Activated naive CD4-positive, alpha-beta T cell treated with anti-CD3 and anti-CD28 coated beads, Interleukin-2, amount 50 U/mL, for 24 hours (primary cell): ENCODE results near the gene SLC22A4.

ENCODE experiments used
- H3K27ac Mint-ChIP-seq: one replicate; pipeline ENCODE4 v1.8.0; 2021; ENCODE audit warnings: mild to moderate bottlenecking, mixed read lengths
- H3K27me3 Mint-ChIP-seq: one replicate; pipeline ENCODE4 v1.8.0; 2021; ENCODE audit warnings: mixed read lengths
- H3K36me3 Mint-ChIP-seq: one replicate; pipeline ENCODE4 v1.8.0; 2021; ENCODE audit warnings: mixed read lengths
- H3K4me1 Mint-ChIP-seq: one replicate; pipeline ENCODE4 v1.8.0; 2021; ENCODE audit warnings: mixed read lengths
- H3K4me3 Mint-ChIP-seq: one replicate; pipeline ENCODE4 v1.8.0; 2021; ENCODE audit warnings: mild to moderate bottlenecking, mixed read lengths
- H3K9me3 Mint-ChIP-seq: one replicate; pipeline ENCODE4 v1.8.0; 2021; ENCODE audit warnings: mixed read lengths

Gene SLC22A4

DNA sequence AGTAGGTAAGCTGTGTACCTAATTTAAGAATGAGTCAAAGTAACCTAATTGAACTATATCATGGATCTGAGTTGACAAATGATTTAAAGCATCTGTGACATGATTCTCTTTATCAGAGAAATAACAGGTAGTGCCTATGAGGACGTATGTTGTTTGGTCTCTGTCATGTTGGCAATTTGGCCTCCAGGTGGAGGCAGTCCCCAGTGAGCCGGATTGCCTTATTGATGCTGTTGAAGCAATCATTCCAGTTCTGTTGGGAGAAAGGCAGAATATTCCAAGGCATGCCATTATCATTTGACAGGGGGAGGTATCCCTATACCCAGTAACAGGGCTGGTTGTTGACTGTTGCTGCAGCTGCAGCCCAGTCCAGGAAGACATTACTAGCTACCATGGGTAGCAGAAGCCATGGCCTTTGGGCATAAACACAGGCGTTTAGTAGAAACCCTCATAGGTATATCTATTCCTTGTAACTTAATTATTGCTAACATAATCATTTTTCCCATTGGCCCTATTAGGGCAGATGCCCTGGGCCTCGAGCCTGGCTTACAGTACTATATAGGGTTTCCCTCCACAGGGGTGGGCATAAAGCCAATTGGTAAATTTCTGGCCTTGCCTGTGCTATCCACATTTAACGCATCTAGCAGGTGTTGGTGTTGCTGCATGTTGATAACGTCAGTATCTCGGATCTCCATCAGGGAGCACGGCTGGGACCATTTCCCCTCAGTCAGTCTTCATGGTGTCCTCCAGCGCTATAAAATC is 12.2 kb upstream of the SLC22A4 start:
- H3K4me3 Mint-ChIP-seq: no peak overlapping the region
- H3K27ac Mint-ChIP-seq: no peak overlapping the region
- no peaks in the 10 kb centered on the region for H3K9me3 Mint-ChIP-seq
- no peaks in the 10 kb centered on the region for H3K4me1 Mint-ChIP-seq
- H3K36me3 Mint-ChIP-seq: no peaks in the 10 kb centered on the region
- no peaks in the 10 kb centered on the region for H3K27me3 Mint-ChIP-seq

DNA sequence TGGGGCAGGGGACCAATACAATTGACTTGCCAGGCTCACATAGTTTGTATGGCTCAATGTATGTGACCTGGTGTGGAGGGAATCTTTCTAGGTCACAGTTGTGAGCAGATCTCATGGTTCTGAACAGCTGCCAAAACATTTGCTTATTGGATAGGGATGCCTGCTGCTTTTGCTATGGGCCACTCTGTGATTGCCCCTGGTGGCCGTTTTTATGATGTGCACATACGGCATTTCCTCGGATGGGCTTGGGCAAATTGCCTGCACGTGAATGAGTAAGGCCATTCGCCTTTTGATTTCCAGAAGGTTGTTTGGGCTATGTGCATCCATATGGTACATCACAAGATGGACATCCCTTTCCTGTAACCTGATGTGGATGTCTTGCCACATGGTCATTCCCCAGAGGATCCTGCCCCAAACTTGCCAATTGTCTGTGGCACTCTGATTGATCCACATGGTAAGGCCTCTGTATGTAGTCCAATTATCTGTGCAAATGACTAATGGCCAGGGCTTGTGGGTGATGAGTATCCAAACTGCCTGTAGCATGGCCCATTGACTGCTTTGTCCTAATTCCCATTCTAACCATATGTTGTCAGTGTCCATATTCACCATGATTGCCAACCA is 10.7 kb upstream of the SLC22A4 start:
- H3K4me1 Mint-ChIP-seq: no peaks in the 10 kb centered on the region
- H3K36me3 Mint-ChIP-seq: no peaks in the 10 kb centered on the region
- H3K27me3 Mint-ChIP-seq: no peaks in the 10 kb centered on the region
- no peak overlapping the region for H3K27ac Mint-ChIP-seq
- no peaks in the 10 kb centered on the region for H3K9me3 Mint-ChIP-seq
- H3K4me3 Mint-ChIP-seq: no peak overlapping the region

GRCh38 chr5:132289097-132289496 is 5.1 kb upstream of the SLC22A4 start:
- Mint-ChIP-seq H3K4me3 (no peak overlapping the region), H3K36me3 (no peaks in the 10 kb centered on the region), H3K27me3 (peaks cover 7% of the 10 kb centered on the region), H3K9me3 (no peaks in the 10 kb centered on the region), H3K4me1 (peaks cover 12% of the 10 kb centered on the region), H3K27ac (no peak overlapping the region)

DNA sequence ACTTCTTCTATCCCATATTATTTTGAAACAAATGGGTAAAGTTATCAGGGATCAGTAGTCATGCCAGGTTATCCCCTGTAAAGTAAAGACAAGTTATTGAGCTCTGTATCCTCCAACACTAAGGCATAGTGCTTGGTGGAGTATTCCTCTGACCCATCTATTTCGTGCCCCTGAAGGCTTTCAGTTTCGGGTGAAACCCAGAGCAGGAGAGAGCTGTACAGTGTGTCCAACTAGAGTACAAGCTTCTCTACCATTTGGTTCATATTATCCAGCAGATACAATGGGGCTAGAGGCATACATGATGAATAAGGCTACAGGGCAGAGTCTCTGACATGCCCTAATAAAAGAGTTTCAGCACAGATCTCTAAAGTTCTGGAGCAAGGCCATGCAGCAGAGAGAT is 3.2 kb upstream of the SLC22A4 start:
- Mint-ChIP-seq H3K36me3 (no peaks in the 10 kb centered on the region), H3K9me3 (no peaks in the 10 kb centered on the region), H3K4me3 (no peak overlapping the region), H3K27ac (no peak overlapping the region), H3K27me3 (peaks cover 10% of the 10 kb centered on the region), H3K4me1 (peaks cover 21% of the 10 kb centered on the region)

- H3K36me3 Mint-ChIP-seq: no peaks in the 10 kb centered on the region
- peak overlapping the region; percentile 86 for H3K27ac Mint-ChIP-seq
- H3K4me1 Mint-ChIP-seq: peaks cover 21% of the 10 kb centered on the region
- peak overlapping the region; percentile 92 for H3K4me3 Mint-ChIP-seq
- peaks cover 11% of the 10 kb centered on the region for H3K27me3 Mint-ChIP-seq
- no peaks in the 10 kb centered on the region for H3K9me3 Mint-ChIP-seq
Observed at GRCh38 chr5:132293066-132293991, 865 bp upstream of the SLC22A4 start.

DNA sequence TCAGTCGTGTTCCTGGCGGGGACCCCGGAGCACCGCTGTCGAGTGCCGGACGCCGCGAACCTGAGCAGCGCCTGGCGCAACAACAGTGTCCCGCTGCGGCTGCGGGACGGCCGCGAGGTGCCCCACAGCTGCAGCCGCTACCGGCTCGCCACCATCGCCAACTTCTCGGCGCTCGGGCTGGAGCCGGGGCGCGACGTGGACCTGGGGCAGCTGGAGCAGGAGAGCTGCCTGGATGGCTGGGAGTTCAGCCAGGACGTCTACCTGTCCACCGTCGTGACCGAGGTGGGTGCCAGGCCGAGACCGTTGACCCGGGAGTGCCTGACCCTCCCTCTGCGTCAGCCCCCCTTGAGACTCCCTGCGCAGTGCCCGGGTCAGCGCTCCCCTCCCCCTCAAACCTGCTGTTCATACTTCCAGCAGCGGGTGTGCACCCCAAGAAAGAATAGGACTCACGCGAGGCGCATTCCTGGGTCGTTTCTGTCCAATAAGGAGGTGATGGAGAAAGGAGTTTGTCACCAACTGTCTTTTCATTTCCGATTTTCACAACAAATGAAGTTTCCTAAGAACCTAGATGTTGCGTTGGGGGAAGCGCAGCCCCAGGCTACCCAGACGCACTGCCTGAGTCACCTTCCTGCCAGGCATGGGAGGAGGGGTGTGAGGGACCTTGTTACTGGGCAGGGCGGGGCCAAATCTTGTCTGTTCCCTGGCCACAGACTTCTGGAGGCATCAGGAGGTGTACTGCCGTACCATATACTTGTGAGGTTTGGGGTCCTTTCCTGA is 722 bp downstream of the SLC22A4 start:
- Mint-ChIP-seq H3K9me3 (no peaks in the 10 kb centered on the region), H3K27ac (peak overlapping the region; percentile 72), H3K27me3 (peaks cover 5% of the 10 kb centered on the region), H3K4me3 (peak overlapping the region; percentile 92), H3K4me1 (peaks cover 21% of the 10 kb centered on the region), H3K36me3 (no peaks in the 10 kb centered on the region)

- Mint-ChIP-seq H3K27ac (no peak overlapping the region), H3K36me3 (no peaks in the 10 kb centered on the region), H3K4me3 (peak overlapping the region; percentile 92), H3K9me3 (no peaks in the 10 kb centered on the region), H3K27me3 (peaks cover 5% of the 10 kb centered on the region), H3K4me1 (peaks cover 21% of the 10 kb centered on the region)
Observed at GRCh38 chr5:132295505-132296411, 1.6 kb downstream of the SLC22A4 start.

- H3K4me1 Mint-ChIP-seq: peaks cover 21% of the 10 kb centered on the region
- H3K4me3 Mint-ChIP-seq: no peak overlapping the region
- H3K9me3 Mint-ChIP-seq: no peaks in the 10 kb centered on the region
- no peaks in the 10 kb centered on the region for H3K36me3 Mint-ChIP-seq
- peaks cover 5% of the 10 kb centered on the region for H3K27me3 Mint-ChIP-seq
- no peak overlapping the region for H3K27ac Mint-ChIP-seq
Observed at GRCh38 chr5:132296412-132297016, 2.3 kb downstream of the SLC22A4 start.

DNA sequence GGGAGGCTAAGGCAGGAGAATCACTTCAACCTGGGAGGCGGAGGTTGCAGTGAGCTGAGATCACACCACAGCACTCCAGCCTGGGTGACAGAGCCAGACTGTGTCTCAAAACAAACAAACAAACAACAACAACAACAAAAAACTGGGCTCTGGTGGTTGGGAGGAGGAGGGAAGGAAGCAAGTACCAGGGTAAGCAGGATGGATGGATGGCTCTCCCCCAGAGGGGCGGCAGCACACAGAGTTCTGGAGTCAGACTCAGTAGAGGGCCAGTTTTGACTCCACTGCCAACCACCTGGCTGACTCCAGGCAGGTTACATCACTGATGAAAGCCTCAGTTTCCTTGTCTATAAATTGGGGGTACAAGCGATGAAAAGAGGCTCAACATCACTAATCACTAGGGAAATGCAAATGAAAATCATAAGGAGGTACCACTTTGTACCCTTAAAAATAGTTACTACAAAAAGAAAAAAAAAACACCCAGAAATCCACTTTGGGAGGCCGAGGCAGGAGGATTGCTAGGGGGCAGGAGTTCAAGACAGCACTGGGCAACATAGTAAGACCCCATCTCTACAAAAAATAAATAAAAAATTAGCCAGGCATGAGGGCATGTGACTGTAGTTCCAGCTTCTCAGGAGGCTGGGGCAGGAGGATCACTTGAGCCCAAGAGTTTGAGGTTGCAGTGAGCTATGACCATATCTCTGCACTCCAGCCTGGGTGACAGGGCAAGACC is 3.2 kb downstream of the SLC22A4 start:
- Mint-ChIP-seq H3K4me1 (peaks cover 21% of the 10 kb centered on the region), H3K27ac (no peak overlapping the region), H3K27me3 (peaks cover 5% of the 10 kb centered on the region), H3K9me3 (no peaks in the 10 kb centered on the region), H3K36me3 (no peaks in the 10 kb centered on the region), H3K4me3 (no peak overlapping the region)

- H3K4me3 Mint-ChIP-seq: no peak overlapping the region
- peaks cover under 1% of the 10 kb centered on the region for H3K36me3 Mint-ChIP-seq
- peaks cover 3% of the 10 kb centered on the region for H3K27me3 Mint-ChIP-seq
Observed at GRCh38 chr5:132298298-132299212, 4.4 kb downstream of the SLC22A4 start.

DNA sequence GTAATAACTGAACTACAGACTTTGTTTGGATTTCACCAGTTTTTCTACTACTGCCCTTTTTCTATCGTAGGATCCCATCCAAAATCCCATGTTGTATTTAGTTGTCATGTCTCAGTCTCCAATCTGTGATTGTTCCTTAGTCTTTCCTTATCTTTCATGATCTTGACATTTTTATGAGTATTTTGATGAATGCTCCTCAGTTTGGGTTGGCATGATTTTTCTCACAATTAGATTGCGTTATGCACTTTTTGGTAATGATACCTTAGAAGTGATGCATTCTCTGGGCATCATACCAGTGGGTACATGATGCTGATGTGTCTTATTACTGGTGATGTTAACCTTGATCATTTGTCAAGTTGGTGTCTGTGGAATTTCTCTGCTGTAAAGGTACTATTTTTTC is 5.7 kb downstream of the SLC22A4 start:
- no peak overlapping the region for H3K4me3 Mint-ChIP-seq

More at GRCh38 chr5:132298298-132299212, 4.4 kb downstream of the SLC22A4 start:
- Mint-ChIP-seq H3K27ac (no peak overlapping the region), H3K4me1 (peaks cover 11% of the 10 kb centered on the region), H3K9me3 (no peaks in the 10 kb centered on the region)

GRCh38 chr5:132300577-132301343 is 6.6 kb downstream of the SLC22A4 start:
- Mint-ChIP-seq H3K9me3 (peaks cover 8% of the 10 kb centered on the region), H3K4me3 (no peak overlapping the region), H3K36me3 (peaks cover 7% of the 10 kb centered on the region), H3K4me1 (peaks cover under 1% of the 10 kb centered on the region), H3K27me3 (peaks cover 3% of the 10 kb centered on the region), H3K27ac (no peak overlapping the region)

More for the DNA sequence above, 5.7 kb downstream of the SLC22A4 start:
- peaks cover 3% of the 10 kb centered on the region for H3K27me3 Mint-ChIP-seq
- H3K4me1 Mint-ChIP-seq: peaks cover 9% of the 10 kb centered on the region
- H3K36me3 Mint-ChIP-seq: peaks cover 3% of the 10 kb centered on the region
- no peak overlapping the region for H3K27ac Mint-ChIP-seq
- peaks cover 1% of the 10 kb centered on the region for H3K9me3 Mint-ChIP-seq
